Cardiac muscle cell (in vitro differentiated cells and primary cell): ENCODE data around the gene REXO4. TPM values are rescaled to one million over a fixed set of nuclear protein-coding genes. Genes with fewer than 3 reads are reported as not detected.
"Not testable (repeated sequence)": the region's sequence is repeated elsewhere in the genome, so short reads cannot be mapped to it uniquely, and the experiment has no call there.

Source experiments
- DNase-seq, 2 donors: peaks; one replicate each; pipeline versions ENCODE4 v3.0.0 to v3.0.0-alpha.2; 2010 to 2017; ENCODE audit warnings: low read depth in 1 of 2, low spot score in 1 of 2
- H3K27ac ChIP-seq: fragments of 200-600 bp; sonication (generic); 2 replicates; pipeline ENCODE4 v1.5.1; 2016
- H3K27me3 ChIP-seq: fragments of 200-600 bp; sonication (generic); 2 replicates; pipeline ENCODE4 v1.6.0; 2016; ENCODE audit warnings: control low read depth
- H3K36me3 ChIP-seq: fragments of 200-600 bp; sonication (generic); 2 replicates; pipeline ENCODE4 v1.5.1; 2016; ENCODE audit warnings: control low read depth
- H3K4me1 ChIP-seq: fragments of 200-600 bp; sonication (generic); 2 replicates; pipeline ENCODE4 v1.8.1; 2017; ENCODE audit warnings: low read depth, mild to moderate bottlenecking, mixed run types
- H3K4me3 ChIP-seq: fragments of 200-600 bp; sonication (generic); 2 replicates; pipeline ENCODE4 v1.5.1; 2016; ENCODE audit warnings: mild to moderate bottlenecking
- H3K9me3 ChIP-seq: fragments of 200-600 bp; sonication (generic); 2 replicates; pipeline ENCODE4 v1.5.1; 2017; ENCODE audit warnings: low read depth, mild to moderate bottlenecking, control low read depth
- polyA plus RNA-seq: library from polyadenylated mRNA; unstranded; fragments of >200 nt; fragmentation: Nextera tagmentation; extraction: Ambion mirVana; gene quantifications from 2 replicates; pipeline ENCODE4 v1.2.1, GENCODE V29; 2016
- total RNA-seq: library from RNA; depleted of rRNA; stranded (reverse); fragments of >200 nt; gene quantifications from 2 replicates; pipeline ENCODE4 v1.2.3, GENCODE V29; 2016
- TF ChIP-seq, protein P1 (sequence below): IDR thresholded peaks from 2 replicates; pipeline ENCODE4 v1.5.1; 2012; ENCODE audit warnings: low read depth, mild to moderate bottlenecking, low read length

The REXO4 gene
- total and polyA plus RNA-seq, 2 experiments from 2014 or later: 27.1 to 50.2 TPM

DNA sequence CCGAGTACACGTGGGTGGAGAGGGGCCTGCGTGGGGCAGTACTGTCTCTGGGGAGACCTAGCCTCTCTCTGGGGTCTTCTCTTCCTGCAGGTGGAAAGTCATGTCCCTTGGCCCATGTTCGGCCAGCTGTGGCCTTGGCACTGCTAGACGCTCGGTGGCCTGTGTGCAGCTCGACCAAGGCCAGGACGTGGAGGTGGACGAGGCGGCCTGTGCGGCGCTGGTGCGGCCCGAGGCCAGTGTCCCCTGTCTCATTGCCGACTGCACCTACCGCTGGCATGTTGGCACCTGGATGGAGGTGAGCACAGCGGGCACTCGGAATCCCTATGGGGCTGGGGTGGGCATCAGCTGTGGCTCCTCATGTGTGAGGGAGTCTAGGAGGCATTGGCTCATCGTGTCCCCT, 36.5 kb upstream of the REXO4 start:
- TF ChIP-seq, protein P1, sequence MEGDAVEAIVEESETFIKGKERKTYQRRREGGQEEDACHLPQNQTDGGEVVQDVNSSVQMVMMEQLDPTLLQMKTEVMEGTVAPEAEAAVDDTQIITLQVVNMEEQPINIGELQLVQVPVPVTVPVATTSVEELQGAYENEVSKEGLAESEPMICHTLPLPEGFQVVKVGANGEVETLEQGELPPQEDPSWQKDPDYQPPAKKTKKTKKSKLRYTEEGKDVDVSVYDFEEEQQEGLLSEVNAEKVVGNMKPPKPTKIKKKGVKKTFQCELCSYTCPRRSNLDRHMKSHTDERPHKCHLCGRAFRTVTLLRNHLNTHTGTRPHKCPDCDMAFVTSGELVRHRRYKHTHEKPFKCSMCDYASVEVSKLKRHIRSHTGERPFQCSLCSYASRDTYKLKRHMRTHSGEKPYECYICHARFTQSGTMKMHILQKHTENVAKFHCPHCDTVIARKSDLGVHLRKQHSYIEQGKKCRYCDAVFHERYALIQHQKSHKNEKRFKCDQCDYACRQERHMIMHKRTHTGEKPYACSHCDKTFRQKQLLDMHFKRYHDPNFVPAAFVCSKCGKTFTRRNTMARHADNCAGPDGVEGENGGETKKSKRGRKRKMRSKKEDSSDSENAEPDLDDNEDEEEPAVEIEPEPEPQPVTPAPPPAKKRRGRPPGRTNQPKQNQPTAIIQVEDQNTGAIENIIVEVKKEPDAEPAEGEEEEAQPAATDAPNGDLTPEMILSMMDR: no peak
- Histone ChIP-seq H3K9me3 (no peaks in the 10 kb centered on the region), H3K36me3 (no peaks in the 10 kb centered on the region), H3K27me3 (no peaks in the 10 kb centered on the region), H3K4me1 (no peaks in the 10 kb centered on the region), H3K27ac (no peak overlapping the region), H3K4me3 (no peak overlapping the region)
- DNase-seq: no peak

DNA sequence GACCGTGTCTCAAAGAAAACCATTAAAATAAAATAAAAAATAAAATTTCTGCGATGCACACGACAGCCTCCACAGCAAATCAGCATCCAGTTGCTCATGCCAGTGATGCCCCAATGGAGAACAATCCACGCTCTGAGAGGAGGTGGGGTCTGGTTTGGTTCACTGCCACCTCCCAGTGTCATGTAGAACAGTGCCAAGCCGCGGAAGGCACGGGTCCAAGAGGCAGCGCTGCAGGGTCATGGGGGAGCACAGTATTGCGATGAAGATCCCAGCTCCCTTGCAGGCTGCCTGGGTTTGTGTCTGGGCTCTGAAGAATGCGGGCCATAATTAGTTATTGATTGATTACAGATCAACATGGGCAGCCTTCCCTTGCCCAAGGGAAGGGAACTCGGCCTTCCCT, 35.8 kb upstream of the REXO4 start:
- Histone ChIP-seq H3K4me3 (no peak overlapping the region), H3K27me3 (no peaks in the 10 kb centered on the region), H3K36me3 (no peaks in the 10 kb centered on the region), H3K4me1 (no peaks in the 10 kb centered on the region), H3K9me3 (no peaks in the 10 kb centered on the region), H3K27ac (no peak overlapping the region)
- TF ChIP-seq, protein P1: no peak
- DNase-seq: peak in 1 of 2 donors; percentile 46

DNA sequence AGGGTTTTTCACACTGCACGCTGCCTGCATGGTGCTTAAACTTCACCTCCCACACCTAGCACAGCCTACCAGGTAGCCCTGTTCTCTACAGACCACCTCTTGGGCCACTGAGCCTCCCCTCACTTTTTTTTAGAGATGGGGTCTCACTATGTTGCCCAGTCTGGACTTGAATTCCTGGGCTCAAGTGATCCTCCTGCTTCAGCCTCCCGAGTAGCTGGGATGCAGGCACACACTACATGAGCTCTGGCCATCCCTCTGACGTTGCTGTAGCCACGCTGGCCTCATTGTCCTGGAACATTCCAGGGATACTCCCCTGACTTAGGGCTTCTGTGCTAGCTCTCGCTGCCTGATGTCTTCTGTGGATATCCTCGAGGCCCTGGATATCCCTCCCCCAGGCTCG, 34.8 kb upstream of the REXO4 start:
- Histone ChIP-seq H3K27ac (no peak overlapping the region), H3K4me1 (no peaks in the 10 kb centered on the region), H3K4me3 (no peak overlapping the region), H3K9me3 (no peaks in the 10 kb centered on the region), H3K36me3 (no peaks in the 10 kb centered on the region), H3K27me3 (no peaks in the 10 kb centered on the region)
- DNase-seq: no peak
- TF ChIP-seq, protein P1: no peak

DNA sequence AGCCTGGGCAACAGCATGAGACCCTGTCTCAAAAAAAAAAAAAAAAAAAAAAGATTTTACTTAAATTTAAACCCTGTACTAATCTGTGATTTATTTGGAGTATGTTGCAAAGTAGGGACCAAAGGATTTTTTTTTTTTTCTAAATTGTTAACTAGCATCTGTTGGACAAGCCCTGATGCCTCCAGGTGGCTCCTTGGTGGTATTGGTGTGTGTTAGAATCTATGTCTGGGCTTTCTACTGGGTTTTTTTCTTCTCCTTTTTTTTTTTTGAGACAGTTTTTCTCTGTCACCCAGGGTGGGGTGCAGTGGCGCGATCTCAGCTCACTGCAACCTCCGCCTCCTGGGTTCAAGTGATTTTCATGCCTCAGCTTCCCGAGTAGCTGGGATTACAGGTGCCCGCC, 34.1 kb upstream of the REXO4 start:
- H3K9me3 ChIP-seq, H3K4me1 ChIP-seq, DNase-seq, H3K4me3 ChIP-seq, H3K27me3 ChIP-seq, H3K27ac ChIP-seq, H3K36me3 ChIP-seq: not testable (repeated sequence)

DNA sequence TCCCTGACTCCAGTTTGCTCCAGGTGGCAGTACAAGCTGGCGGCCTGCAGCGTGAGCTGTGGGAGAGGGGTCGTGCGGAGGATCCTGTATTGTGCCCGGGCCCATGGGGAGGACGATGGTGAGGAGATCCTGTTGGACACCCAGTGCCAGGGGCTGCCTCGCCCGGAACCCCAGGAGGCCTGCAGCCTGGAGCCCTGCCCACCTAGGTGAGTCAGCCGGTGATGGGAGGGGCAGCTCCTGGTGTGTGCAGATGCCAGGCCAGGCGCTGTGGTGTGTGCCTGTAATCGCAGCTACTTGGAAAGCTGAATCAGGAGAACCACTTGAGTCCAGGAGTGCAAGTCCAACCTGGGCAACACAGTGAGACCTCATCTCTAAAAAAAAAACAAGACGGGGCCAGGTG, 31.9 kb upstream of the REXO4 start:
- Histone ChIP-seq H3K27ac (no peak overlapping the region), H3K27me3 (no peaks in the 10 kb centered on the region), H3K4me1 (no peaks in the 10 kb centered on the region), H3K9me3 (no peaks in the 10 kb centered on the region), H3K36me3 (no peaks in the 10 kb centered on the region), H3K4me3 (no peak overlapping the region)
- TF ChIP-seq, protein P1: no peak
- no peak for DNase-seq

DNA sequence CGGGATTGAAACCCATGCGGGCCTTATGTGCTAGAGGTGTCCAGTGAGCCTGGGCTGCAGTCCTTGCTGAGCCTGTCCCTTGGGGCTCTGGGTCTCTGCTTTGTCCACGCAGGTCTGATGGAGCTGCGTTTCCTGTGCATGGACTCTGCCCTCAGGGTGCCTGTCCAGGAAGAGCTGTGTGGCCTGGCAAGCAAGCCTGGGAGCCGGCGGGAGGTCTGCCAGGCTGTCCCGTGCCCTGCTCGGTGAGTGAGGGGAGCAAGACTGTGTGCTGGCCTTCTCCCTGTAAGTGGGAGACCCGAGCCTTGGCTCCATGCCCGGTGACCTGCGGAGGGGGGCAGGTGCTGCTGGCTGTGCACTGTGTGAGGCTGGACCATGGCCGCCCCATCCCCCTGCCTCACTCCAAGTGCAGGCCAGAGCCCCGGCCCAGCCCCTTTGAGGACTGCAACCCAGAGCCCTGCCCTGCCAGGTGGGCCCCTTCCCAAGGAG, 30.7 kb upstream of the REXO4 start:
- Histone ChIP-seq H3K4me3 (no peak overlapping the region), H3K9me3 (no peaks in the 10 kb centered on the region), H3K4me1 (no peaks in the 10 kb centered on the region), H3K27me3 (no peaks in the 10 kb centered on the region), H3K27ac (no peak overlapping the region), H3K36me3 (no peaks in the 10 kb centered on the region)
- DNase-seq: peak in 1 of 2 donors; percentile 29
- TF ChIP-seq, protein P1: no peak
